Measurements from ENCODE around the gene LTO1. TPM values are rescaled to one million over a fixed set of nuclear protein-coding genes. Genes with fewer than 3 reads are reported as not detected.

The LTO1 gene
- total RNA-seq, 1 donor from 2014 or later, result 20.0 TPM

DNA sequence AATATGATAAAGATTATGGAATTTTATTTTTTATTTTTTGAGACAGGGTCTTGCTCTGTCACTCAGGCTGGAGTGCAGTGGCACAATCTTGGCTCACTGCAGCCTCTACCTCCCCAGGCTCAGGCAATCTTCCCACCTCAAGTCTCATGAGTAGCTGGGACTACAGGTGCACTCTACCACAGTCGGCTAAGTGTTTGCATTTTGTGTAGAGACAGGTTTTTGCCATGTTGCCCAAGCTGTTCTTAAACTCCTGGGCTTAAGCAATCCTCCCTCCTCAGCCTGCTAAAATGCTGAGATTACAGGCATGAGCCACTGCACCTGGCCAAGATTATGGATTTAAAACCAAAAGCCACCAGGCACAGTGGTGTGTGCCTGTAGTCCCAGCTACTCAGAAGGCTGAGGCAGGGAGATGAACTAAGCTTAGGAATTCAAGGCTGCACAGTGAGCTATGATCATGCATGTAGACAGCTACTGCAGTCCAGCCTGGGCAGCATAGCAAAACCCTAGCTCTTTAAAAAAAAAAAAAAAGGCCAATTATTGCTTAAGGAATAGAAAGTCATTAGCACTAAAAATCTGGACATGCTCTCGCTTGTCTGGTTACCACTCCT, 54.4 kb downstream of the LTO1 start:
- peaks cover 5% of the 10 kb centered on the region for H3K9me3 Mint-ChIP-seq (ENCODE audit: unreplicated experiment)
- Histone ChIP-seq H2AFZ (ENCODE audit: low read depth, low read length) (no peak overlapping the region), H3K4me3 (ENCODE audit: insufficient read depth, low read depth, low read length) (no peak overlapping the region), H3K79me2 (ENCODE audit: insufficient read depth, low read length) (no peaks in the 10 kb centered on the region), H3K9ac (ENCODE audit: low read length) (no peak overlapping the region), H3K27ac (ENCODE audit: low read depth, low read length) (no peak overlapping the region), H3K27me3 (ENCODE audit: insufficient read depth, low read length) (peaks cover 3% of the 10 kb centered on the region), H3K36me3 (ENCODE audit: insufficient read depth, low read length) (no peaks in the 10 kb centered on the region), H3K9me3 (ENCODE audit: insufficient read depth, low read depth, low read length) (no peaks in the 10 kb centered on the region), H3K4me2 (ENCODE audit: low read length) (no peak overlapping the region), H3K4me1 (ENCODE audit: insufficient read depth, low read length) (no peaks in the 10 kb centered on the region), H4K20me1 (ENCODE audit: insufficient read depth, low read length) (no peaks in the 10 kb centered on the region)
- no peak overlapping the region for H3K27ac Mint-ChIP-seq (ENCODE audit: unreplicated experiment)
- no peaks in the 10 kb centered on the region for H3K4me1 Mint-ChIP-seq (ENCODE audit: low read depth, unreplicated experiment)
- DNase-seq (ENCODE audit: low read depth), result no peak
- no peak overlapping the region for H3K4me3 Mint-ChIP-seq (ENCODE audit: unreplicated experiment)
- H3K36me3 Mint-ChIP-seq (ENCODE audit: low read depth, unreplicated experiment), result no peaks in the 10 kb centered on the region
- TF ChIP-seq, protein P1, sequence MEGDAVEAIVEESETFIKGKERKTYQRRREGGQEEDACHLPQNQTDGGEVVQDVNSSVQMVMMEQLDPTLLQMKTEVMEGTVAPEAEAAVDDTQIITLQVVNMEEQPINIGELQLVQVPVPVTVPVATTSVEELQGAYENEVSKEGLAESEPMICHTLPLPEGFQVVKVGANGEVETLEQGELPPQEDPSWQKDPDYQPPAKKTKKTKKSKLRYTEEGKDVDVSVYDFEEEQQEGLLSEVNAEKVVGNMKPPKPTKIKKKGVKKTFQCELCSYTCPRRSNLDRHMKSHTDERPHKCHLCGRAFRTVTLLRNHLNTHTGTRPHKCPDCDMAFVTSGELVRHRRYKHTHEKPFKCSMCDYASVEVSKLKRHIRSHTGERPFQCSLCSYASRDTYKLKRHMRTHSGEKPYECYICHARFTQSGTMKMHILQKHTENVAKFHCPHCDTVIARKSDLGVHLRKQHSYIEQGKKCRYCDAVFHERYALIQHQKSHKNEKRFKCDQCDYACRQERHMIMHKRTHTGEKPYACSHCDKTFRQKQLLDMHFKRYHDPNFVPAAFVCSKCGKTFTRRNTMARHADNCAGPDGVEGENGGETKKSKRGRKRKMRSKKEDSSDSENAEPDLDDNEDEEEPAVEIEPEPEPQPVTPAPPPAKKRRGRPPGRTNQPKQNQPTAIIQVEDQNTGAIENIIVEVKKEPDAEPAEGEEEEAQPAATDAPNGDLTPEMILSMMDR (IDR thresholded peaks at IDR 0.05; ENCODE audit: insufficient read depth, low read depth, low read length), result no peak
- no peak for TF ChIP-seq EZH2 (IDR thresholded peaks at IDR 0.05; ENCODE audit: insufficient read depth, low read length)
- peaks cover 39% of the 10 kb centered on the region for H3K27me3 Mint-ChIP-seq (ENCODE audit: low read depth, unreplicated experiment)
- no peak for FAIRE-seq

GRCh38 chr11:69618237-69618636, 56.9 kb downstream of the LTO1 start:
- no peak for FAIRE-seq
- no peaks in the 10 kb centered on the region for H3K36me3 ChIP-seq (ENCODE audit: insufficient read depth, low read length)

GRCh38 chr11:69617682-69618081, 57.5 kb downstream of the LTO1 start:
- no peaks in the 10 kb centered on the region for H3K36me3 Mint-ChIP-seq (ENCODE audit: low read depth, unreplicated experiment)
- FAIRE-seq (no peak), DNase-seq (ENCODE audit: low read depth) (no peak)
- H3K4me3 ChIP-seq (ENCODE audit: insufficient read depth, low read depth, low read length), result no peak overlapping the region
- no peak overlapping the region for H3K4me3 Mint-ChIP-seq (ENCODE audit: unreplicated experiment)
- H3K79me2 ChIP-seq (ENCODE audit: insufficient read depth, low read length), result no peaks in the 10 kb centered on the region
- peaks cover 5% of the 10 kb centered on the region for H3K9me3 Mint-ChIP-seq (ENCODE audit: unreplicated experiment)
- no peak overlapping the region for H2AFZ ChIP-seq (ENCODE audit: low read depth, low read length)
- H3K27me3 ChIP-seq (ENCODE audit: insufficient read depth, low read length), result no peaks in the 10 kb centered on the region
- H3K4me1 Mint-ChIP-seq (ENCODE audit: low read depth, unreplicated experiment), result no peaks in the 10 kb centered on the region
- H3K9me3 ChIP-seq (ENCODE audit: insufficient read depth, low read depth, low read length), result no peaks in the 10 kb centered on the region
- TF ChIP-seq, protein P1 (IDR thresholded peaks at IDR 0.05; ENCODE audit: insufficient read depth, low read depth, low read length), result no peak
- TF ChIP-seq EZH2 (IDR thresholded peaks at IDR 0.05; ENCODE audit: insufficient read depth, low read length), result no peak
- H4K20me1 ChIP-seq (ENCODE audit: insufficient read depth, low read length), result no peaks in the 10 kb centered on the region
- H3K4me2 ChIP-seq (ENCODE audit: low read length), result no peak overlapping the region
- no peak overlapping the region for H3K27ac Mint-ChIP-seq (ENCODE audit: unreplicated experiment)
- no peak overlapping the region for H3K9ac ChIP-seq (ENCODE audit: low read length)
- no peaks in the 10 kb centered on the region for H3K36me3 ChIP-seq (ENCODE audit: insufficient read depth, low read length)
- peaks cover 34% of the 10 kb centered on the region for H3K27me3 Mint-ChIP-seq (ENCODE audit: low read depth, unreplicated experiment)
- no peaks in the 10 kb centered on the region for H3K4me1 ChIP-seq (ENCODE audit: insufficient read depth, low read length)
- H3K27ac ChIP-seq (ENCODE audit: low read depth, low read length), result no peak overlapping the region

More at GRCh38 chr11:69618237-69618636, 56.9 kb downstream of the LTO1 start:
- H3K27me3 ChIP-seq (ENCODE audit: insufficient read depth, low read length), result no peaks in the 10 kb centered on the region
- H3K4me3 Mint-ChIP-seq (ENCODE audit: unreplicated experiment), result no peak overlapping the region
- H3K4me2 ChIP-seq (ENCODE audit: low read length), result no peak overlapping the region
- H3K27me3 Mint-ChIP-seq (ENCODE audit: low read depth, unreplicated experiment), result peaks cover 34% of the 10 kb centered on the region
- no peak overlapping the region for H3K27ac Mint-ChIP-seq (ENCODE audit: unreplicated experiment)
- no peaks in the 10 kb centered on the region for H3K36me3 Mint-ChIP-seq (ENCODE audit: low read depth, unreplicated experiment)
- H3K27ac ChIP-seq (ENCODE audit: low read depth, low read length), result no peak overlapping the region
- no peak for TF ChIP-seq EZH2 (IDR thresholded peaks at IDR 0.05; ENCODE audit: insufficient read depth, low read length)
- TF ChIP-seq, protein P1 (IDR thresholded peaks at IDR 0.05; ENCODE audit: insufficient read depth, low read depth, low read length), result no peak
- no peaks in the 10 kb centered on the region for H3K4me1 ChIP-seq (ENCODE audit: insufficient read depth, low read length)
- H3K9me3 Mint-ChIP-seq (ENCODE audit: unreplicated experiment), result peaks cover 5% of the 10 kb centered on the region
- no peaks in the 10 kb centered on the region for H4K20me1 ChIP-seq (ENCODE audit: insufficient read depth, low read length)
- no peak overlapping the region for H3K9ac ChIP-seq (ENCODE audit: low read length)
- no peaks in the 10 kb centered on the region for H3K4me1 Mint-ChIP-seq (ENCODE audit: low read depth, unreplicated experiment)
- no peak for DNase-seq (ENCODE audit: low read depth)
- H3K4me3 ChIP-seq (ENCODE audit: insufficient read depth, low read depth, low read length), result no peak overlapping the region
- no peak overlapping the region for H2AFZ ChIP-seq (ENCODE audit: low read depth, low read length)
- no peaks in the 10 kb centered on the region for H3K9me3 ChIP-seq (ENCODE audit: insufficient read depth, low read depth, low read length)
- no peaks in the 10 kb centered on the region for H3K79me2 ChIP-seq (ENCODE audit: insufficient read depth, low read length)
